Brain pericyte (primary cell): Measurements from ENCODE around the gene MKS1.

Experiments used
- DNase-seq: peaks from one replicate; pipeline ENCODE4 v3.0.0-alpha.2; 2012; ENCODE audit warnings: low read depth, low spot score

Gene MKS1

DNA sequence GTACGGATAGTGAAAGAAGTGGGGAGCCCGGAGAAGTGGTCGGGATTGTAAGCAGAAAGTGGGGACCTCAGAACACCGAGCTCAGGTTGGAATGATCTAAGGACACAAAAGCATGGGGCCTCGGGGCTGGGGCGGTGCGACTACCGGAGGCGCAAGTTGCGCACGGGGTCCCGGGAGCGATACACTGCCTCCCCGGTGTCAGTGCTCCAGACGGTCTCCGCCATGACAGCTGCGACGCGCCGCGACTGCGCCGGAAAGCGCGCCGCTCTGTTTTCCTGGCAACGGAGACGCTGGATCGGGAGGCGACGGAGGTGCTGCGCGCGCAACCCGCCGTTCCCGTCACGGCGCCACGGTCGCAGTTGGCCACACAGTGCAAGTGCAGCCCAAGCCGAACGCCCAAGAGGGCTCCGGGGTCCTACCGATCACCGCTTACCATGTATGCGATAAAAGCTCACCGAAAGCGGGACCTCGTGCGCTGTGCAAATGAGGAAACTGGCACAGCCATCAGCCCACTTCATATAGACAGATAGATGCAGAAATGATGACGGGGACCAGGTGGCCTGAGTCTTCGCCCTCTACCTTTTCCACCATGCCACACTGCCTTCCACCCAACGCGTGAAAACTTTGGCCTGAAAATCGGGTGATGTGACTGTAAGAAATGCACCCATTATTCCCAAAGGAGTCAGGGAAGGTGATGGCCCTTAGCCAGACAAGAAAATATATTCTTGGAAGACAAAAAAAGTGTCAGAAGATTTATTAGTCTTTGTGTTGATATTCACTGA is at the start of gene MKS1:
Gene MKS1 (minus strand): TSS at position 249 of the 782 bp plus-strand sequence. CDS start 25 bp downstream, at position 224.
- DNase-seq, result peak; percentile 71

GRCh38 chr17:58268326-58268725 is 49.3 kb upstream of the MKS1 start:
- DNase-seq, result no peak

DNA sequence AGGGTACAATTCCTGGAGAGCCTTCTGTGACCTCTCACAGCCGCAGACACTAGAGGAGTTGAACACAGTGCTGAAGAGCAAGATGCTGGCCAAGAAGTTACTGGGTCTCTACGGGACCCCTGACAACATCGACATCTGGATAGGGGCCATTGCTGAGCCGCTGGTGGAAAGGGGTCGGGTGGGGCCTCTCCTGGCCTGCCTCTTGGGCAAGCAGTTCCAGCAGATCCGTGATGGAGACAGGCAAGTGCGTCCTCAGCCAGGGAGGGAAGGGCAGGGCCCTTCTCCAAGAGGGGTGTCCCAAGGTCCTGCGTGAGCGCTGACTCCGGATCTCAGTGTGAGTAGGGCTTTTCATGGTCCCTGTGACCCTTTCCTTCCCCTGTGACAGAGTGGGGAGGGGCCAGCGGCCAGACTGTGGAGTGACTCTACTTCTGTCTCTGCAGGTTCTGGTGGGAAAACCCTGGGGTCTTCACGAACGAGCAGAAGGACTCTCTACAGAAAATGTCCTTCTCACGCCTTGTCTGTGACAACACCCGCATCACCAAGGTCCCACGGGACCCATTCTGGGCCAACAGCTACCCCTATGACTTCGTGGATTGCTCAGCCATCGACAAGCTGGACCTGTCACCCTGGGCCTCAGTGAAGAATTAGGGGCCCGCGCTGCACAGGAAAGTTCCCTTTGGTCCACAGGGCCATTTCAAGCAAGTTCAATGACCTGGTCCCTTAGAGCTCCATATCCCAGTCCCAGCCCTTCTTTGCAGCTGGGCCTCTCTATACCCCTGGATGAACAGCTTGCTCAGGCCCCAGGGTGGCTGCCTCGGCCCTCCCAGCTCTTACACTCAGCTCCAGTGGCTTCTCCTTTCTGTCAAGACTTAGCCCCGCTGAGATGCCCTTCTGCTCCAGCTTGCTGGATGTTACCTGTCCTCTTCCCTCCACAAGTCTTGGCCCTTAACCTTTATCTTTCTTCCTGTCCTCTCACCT is 48.6 kb upstream of the MKS1 start:
- DNase-seq, result no peak

DNA sequence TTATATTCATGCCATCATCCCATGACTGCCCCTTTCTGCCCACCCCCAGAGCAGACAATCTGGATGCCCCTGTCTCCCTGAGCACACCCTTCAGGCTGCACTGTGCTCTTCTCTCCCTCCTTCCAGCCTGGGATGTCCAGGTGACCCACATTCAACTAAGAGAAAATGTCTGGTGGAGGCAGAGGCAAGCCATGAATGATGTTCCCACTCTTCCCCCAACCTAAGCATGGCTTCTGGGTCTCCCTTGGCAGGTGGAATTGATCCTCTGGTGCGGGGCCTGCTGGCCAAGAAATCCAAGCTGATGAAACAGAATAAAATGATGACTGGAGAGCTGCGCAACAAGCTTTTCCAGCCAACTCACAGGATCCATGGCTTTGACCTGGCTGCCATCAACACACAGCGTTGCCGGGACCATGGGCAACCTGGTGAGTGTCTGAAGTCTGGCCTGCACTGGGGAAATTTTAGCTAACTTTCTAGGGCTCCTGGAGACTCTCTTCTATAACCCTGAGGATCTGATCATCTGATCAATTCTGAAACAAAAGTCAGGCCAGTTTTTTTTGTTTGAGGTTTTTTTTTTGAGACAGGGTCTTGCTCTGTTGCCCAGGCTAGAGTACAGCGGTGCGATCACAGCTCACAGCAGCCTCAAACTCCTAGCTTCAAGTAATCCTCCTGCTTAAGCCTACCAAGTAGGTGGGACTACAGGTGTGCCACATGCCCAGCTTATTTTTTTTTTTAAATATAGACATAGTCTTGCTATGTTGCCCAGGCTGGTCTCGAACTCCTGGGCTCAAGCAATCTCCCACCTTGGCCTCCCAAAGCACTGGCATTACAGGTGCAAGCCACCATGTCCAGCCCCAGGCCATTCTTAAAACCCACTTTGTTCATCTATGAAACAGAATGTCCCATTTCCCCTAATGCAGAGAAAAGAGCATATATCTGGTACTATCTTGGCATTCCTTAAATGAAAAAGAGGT is 47.1 kb upstream of the MKS1 start:
- DNase-seq, result no peak

- DNase-seq, result no peak
These were observed 46.2 kb upstream of the MKS1 start for GRCh38 chr17:58265271-58265670.

- DNase-seq, result no peak
These were observed 45.5 kb upstream of the MKS1 start for GRCh38 chr17:58264407-58265103.

GRCh38 chr17:58263773-58264172 is 44.7 kb upstream of the MKS1 start:
- DNase-seq, result no peak

DNA sequence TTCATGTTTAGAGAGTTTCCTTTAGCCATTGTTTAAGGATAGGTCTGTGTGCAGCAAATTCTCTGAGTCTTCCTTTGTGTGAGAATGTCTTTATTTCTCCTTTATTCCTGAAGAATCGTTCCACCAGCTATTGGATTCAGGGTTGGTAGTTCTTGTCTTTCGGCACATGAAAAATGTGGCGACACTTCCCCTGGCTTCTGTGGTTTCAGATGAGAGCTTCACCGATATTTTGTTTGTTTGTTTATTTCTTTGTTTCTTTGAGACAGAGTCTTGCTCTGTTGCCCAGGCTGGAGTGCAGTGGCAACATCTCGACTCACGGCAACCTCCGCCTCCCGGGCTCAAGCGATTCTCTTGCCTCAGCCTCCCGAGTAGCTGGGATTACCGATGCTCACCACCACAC is 43.1 kb upstream of the MKS1 start:
- DNase-seq, result no peak

DNA sequence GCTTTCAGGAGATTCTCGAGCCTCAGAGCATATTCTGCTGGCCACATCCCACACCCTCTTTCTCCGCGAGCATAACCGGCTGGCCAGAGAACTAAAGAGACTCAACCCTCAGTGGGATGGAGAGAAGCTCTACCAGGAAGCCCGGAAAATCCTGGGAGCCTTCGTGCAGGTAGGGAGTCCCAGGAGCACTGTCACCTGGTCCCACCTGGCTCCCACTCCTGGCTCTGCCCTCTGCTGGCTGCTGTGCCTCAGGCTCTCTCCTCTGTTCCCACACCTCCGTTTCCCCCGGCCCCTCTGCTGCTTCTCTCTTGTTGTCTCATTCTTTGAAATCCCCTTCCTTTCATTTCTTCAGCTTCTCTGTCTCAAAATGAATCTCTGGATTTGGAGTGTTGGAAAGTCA is 35.7 kb upstream of the MKS1 start:
- no peak for DNase-seq

GRCh38 chr17:58253082-58253481 is 34.0 kb upstream of the MKS1 start:
- no peak for DNase-seq

- DNase-seq, result no peak
These were observed 33.1 kb upstream of the MKS1 start for GRCh38 chr17:58252141-58252540.

GRCh38 chr17:58250344-58251011 is 31.4 kb upstream of the MKS1 start:
- DNase-seq, result no peak

DNA sequence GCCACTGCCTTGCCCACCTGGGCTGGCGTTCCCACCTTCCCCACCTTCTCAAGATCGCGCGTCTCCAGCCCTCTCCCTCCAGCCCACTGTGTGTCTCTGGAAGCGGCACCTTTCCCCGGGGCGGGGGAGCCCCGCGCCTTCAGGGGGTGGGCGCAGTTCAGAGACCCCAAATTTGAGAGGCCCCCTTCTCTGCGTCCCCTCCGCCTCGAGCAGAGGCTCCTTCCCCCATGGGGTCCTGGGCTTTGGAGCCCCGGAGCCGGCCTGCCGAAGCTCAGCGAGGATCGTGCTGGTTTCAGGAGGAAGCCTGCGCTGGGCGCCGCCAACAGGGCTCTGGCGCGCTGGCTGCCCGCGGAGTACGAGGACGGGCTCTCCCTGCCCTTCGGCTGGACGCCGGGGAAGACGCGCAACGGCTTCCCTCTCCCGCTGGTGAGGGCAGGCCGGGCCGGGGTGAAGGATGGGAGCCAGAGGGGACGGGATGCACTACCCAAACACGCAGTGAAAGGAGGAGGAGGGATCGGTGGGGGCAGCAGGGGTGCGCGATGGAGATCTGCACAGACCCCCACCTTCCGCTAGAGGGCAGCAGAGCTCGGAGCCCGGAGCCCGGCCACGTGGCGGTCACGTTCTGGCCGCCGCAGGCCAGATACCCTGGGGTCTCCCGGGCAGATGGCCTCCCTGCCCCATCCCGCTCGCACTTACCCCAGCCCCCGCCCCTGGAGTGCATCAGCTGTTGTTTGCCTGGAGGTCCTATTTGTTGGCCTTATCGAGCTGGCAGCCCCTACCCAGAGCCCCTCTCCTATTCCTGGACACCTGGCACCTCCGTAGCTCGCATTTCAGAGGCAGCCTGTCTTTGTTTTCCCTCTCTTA is 30.4 kb upstream of the MKS1 start:
- DNase-seq, result no peak

GRCh38 chr17:58248955-58249269 is 29.9 kb upstream of the MKS1 start:
- DNase-seq, result no peak

- DNase-seq, result no peak
These were observed 28.7 kb upstream of the MKS1 start for GRCh38 chr17:58247511-58248363.

- no peak for DNase-seq
These were observed 27.7 kb upstream of the MKS1 start for GRCh38 chr17:58246781-58247180.

- DNase-seq, result no peak
These were observed 27.2 kb upstream of the MKS1 start for GRCh38 chr17:58246104-58246740.
